PC-3 (cell line): ENCODE results near the gene N4BP2L2. TPM values are rescaled to one million over a fixed set of nuclear protein-coding genes. Genes with fewer than 3 reads are reported as not detected.

Experiments
- ATAC-seq: fragments of 200-7000 bp; cut with Tn5 transposase; 2 replicates; pipeline ENCODE4 v1.9.1; 2020; ENCODE audit warnings: mild to moderate bottlenecking, moderate library complexity
- BruUV-seq: library from RNA; stranded (reverse); fragments of 400-500 nt; replicated peaks from 2 replicates; lab custom pipeline; 2021; lab: Mats Ljungman, UMichigan
- CTCF ChIA-PET: fragments of 300-600 bp; sonication (Branson Sonifier 250); formaldehyde crosslinking; loops from one replicate; lab custom pipeline; 2022; ENCODE audit warnings: antibody characterized with exemption; lab: Charles Lee
- POLR2A ChIA-PET: fragments of 300-600 bp; sonication (Branson Sonifier 250); formaldehyde crosslinking; loops from one replicate; lab custom pipeline; 2022; ENCODE audit warnings: antibody characterized with exemption; ENCODE audit not compliant: unreplicated experiment; lab: Charles Lee
- DNase-seq: peaks from one replicate; pipeline ENCODE4 v3.0.0-alpha.2; 2015
- H2AFZ ChIP-seq: fragments of 300-600 bp; sonication (generic); 2 replicates; pipeline ENCODE4 v1.6.0; 2016; ENCODE audit warnings: antibody characterized with exemption, low read length
- H3F3A ChIP-seq: fragments of 300-600 bp; sonication (generic); one replicate; pipeline ENCODE4 v1.6.0; 2017; ENCODE audit warnings: antibody characterized with exemption, low read length, control low read depth, mild to moderate bottlenecking; ENCODE audit not compliant: unreplicated experiment
- H3K27ac ChIP-seq: fragments of 300-600 bp; sonication (generic); 2 replicates; pipeline ENCODE4 v1.5.1; 2016; ENCODE audit warnings: mild to moderate bottlenecking, low read length
- H3K27me3 ChIP-seq: fragments of 300-600 bp; sonication (generic); 2 replicates; pipeline ENCODE4 v1.6.1; 2016; ENCODE audit warnings: low read length, mixed read lengths
- H3K36me3 ChIP-seq: fragments of 300-600 bp; sonication (generic); 2 replicates; pipeline ENCODE4 v1.6.1; 2016; ENCODE audit warnings: low read depth, mixed run types, low read length, mixed read lengths
- H3K4me1 ChIP-seq: fragments of 300-600 bp; sonication (generic); 2 replicates; pipeline ENCODE4 v1.5.1; 2016; ENCODE audit warnings: low read length; ENCODE audit not compliant: insufficient read depth
- H3K4me2 ChIP-seq: fragments of 300-600 bp; sonication (generic); 2 replicates; pipeline ENCODE4 v1.6.0; 2016; ENCODE audit warnings: low read length
- H3K4me3 ChIP-seq: fragments of 300-600 bp; sonication (generic); 2 replicates; pipeline ENCODE4 v1.5.1; 2016; ENCODE audit warnings: mild to moderate bottlenecking, low read length, mixed read lengths
- H3K79me2 ChIP-seq: fragments of 300-600 bp; sonication (generic); 2 replicates; pipeline ENCODE4 v1.6.1; 2017; ENCODE audit warnings: low read length, mixed read lengths
- H3K9ac ChIP-seq: fragments of 300-600 bp; sonication (generic); 2 replicates; pipeline ENCODE4 v1.6.0; 2016; ENCODE audit warnings: mild to moderate bottlenecking, low read length
- H3K9me2 ChIP-seq: fragments of 300-600 bp; sonication (generic); replicated peaks from 2 replicates; pipeline ENCODE4 v1.6.1; 2016; ENCODE audit warnings: mixed run types, low read length, mixed read lengths
- H3K9me3 ChIP-seq: fragments of 300-600 bp; sonication (generic); 2 replicates; pipeline ENCODE4 v1.6.1; 2016; ENCODE audit warnings: low read length, mixed read lengths
- H4K20me1 ChIP-seq: fragments of 300-600 bp; sonication (generic); 2 replicates; pipeline ENCODE4 v1.6.1; 2016; ENCODE audit warnings: low read length, mixed read lengths
- CTCF ChIP-seq: fragments of 300-600 bp; sonication (generic); conservative IDR thresholded peaks from 2 replicates; pipeline ENCODE4 v1.5.1; 2017; ENCODE audit warnings: antibody characterized with exemption, low read depth, mild to moderate bottlenecking, low read length
- EZH2 ChIP-seq: fragments of 300-600 bp; sonication (generic); IDR thresholded peaks from one replicate; pipeline ENCODE4 v1.6.1; 2017; ENCODE audit warnings: antibody characterized with exemption, mild to moderate bottlenecking, low read length; ENCODE audit not compliant: unreplicated experiment
- EZH2phosphoT487 ChIP-seq: fragments of 300-600 bp; sonication (generic); IDR thresholded peaks from 2 replicates; pipeline ENCODE4 v1.6.1; 2018; ENCODE audit warnings: mild to moderate bottlenecking, antibody characterized with exemption, low read length, borderline replicate concordance
- intact Hi-C: fragments of 100-400 bp; cut with micrococcal nuclease; formaldehyde crosslinking; loops from 2 replicates; pipeline ENCODE4 v1.9.0; 2023
- total RNA-seq: library from RNA; depleted of rRNA; stranded (reverse); fragments of >200 nt; gene quantifications from 2 replicates; pipeline ENCODE4 v1.2.3, GENCODE V29; 2014

Gene N4BP2L2
- total RNA-seq, 1 experiment from 2014 or later: 51.4 TPM

DNA sequence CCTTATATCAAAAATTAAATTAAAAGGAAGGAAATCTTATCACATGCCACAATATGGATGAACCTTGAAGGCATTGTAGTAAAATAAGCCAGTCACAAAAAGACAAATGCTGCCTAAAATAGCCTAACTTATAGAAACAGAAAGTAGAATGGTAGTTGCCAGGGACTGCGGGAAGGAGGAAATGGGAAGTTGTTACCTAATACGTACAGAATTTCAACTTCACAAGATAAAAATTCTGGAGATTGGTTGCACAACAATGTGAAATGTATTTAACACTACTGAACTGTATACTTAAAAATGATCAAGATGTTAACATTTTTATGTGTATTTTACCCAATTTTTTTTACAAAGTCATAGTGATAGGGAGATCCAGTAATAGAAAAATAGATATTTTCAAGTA lies 10.2 kb upstream of the N4BP2L2 start:
- Histone ChIP-seq H3F3A (no peaks in the 10 kb centered on the region), H3K27ac (no peak overlapping the region), H4K20me1 (no peaks in the 10 kb centered on the region), H3K9me2 (no peaks in the 10 kb centered on the region), H3K27me3 (no peaks in the 10 kb centered on the region), H2AFZ (no peak overlapping the region), H3K9me3 (no peaks in the 10 kb centered on the region), H3K4me2 (no peak overlapping the region), H3K4me1 (no peaks in the 10 kb centered on the region), H3K9ac (no peak overlapping the region), H3K4me3 (no peak overlapping the region), H3K36me3 (no peaks in the 10 kb centered on the region), H3K79me2 (no peaks in the 10 kb centered on the region)
- BruUV-seq: no TSS peak
- TF ChIP-seq CTCF: no peak
- no peak for TF ChIP-seq EZH2phosphoT487
- no peak for TF ChIP-seq EZH2
- POLR2A ChIA-PET: no interaction called here
- intact Hi-C loops: no loop called here
- no peak for ATAC-seq
- CTCF ChIA-PET: no interaction called here
- DNase-seq: no peak

DNA sequence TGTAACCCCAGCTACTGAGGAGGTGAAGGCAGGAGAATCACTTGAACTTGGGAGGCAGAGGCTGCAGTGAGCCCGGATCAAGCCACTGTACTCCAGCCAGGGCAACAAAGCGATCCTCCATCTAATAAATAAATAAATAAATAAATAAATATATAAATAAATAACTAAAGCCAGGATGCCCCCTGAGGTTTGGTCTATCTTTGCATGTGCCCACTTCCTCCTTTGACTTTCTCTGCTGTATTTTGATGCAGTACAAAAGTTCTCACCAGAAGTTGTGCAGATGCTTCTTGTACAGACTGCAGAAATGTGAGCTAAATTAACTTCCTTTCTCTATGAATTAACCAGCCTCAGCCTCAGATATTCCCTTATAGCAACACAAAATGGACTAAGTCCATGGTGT lies 6.5 kb upstream of the N4BP2L2 start:
- TF ChIP-seq CTCF: no peak
- TF ChIP-seq EZH2: no peak
- TF ChIP-seq EZH2phosphoT487: no peak
- ATAC-seq: no peak
- H3K79me2 ChIP-seq: no peaks in the 10 kb centered on the region
- no peaks in the 10 kb centered on the region for H3F3A ChIP-seq
- DNase-seq: no peak
- no peaks in the 10 kb centered on the region for H4K20me1 ChIP-seq
- H3K4me3 ChIP-seq: no peak overlapping the region
- intact Hi-C loops: no loop called here
- no peaks in the 10 kb centered on the region for H3K9me2 ChIP-seq
- no peak overlapping the region for H3K4me2 ChIP-seq
- no peak overlapping the region for H3K9ac ChIP-seq
- no peaks in the 10 kb centered on the region for H3K36me3 ChIP-seq
- H3K4me1 ChIP-seq: no peaks in the 10 kb centered on the region
- no peak overlapping the region for H2AFZ ChIP-seq
- no peaks in the 10 kb centered on the region for H3K9me3 ChIP-seq
- no peaks in the 10 kb centered on the region for H3K27me3 ChIP-seq
- no TSS peak for BruUV-seq
- CTCF ChIA-PET: no interaction called here
- H3K27ac ChIP-seq: no peak overlapping the region
- POLR2A ChIA-PET: no interaction called here

- Histone ChIP-seq H3K9me2 (no peaks in the 10 kb centered on the region), H3K79me2 (peaks cover 14% of the 10 kb centered on the region), H3K4me2 (no peak overlapping the region), H3K9ac (no peak overlapping the region), H3K4me3 (no peak overlapping the region), H3K36me3 (no peaks in the 10 kb centered on the region), H3F3A (no peaks in the 10 kb centered on the region), H3K4me1 (no peaks in the 10 kb centered on the region; the same call in 1 of the 2 replicates), H3K9me3 (no peaks in the 10 kb centered on the region), H3K27ac (no peak overlapping the region), H3K27me3 (no peaks in the 10 kb centered on the region), H4K20me1 (no peaks in the 10 kb centered on the region), H2AFZ (no peak overlapping the region)
- ChIA-PET POLR2A (no interaction called here), CTCF (no interaction called here)
- intact Hi-C loops: no loop called here
- no peak for DNase-seq
- BruUV-seq: no TSS peak
- no peak for ATAC-seq
- TF ChIP-seq EZH2phosphoT487 (no peak), EZH2 (no peak), CTCF (no peak)
These were observed 3.6 kb upstream of the N4BP2L2 start for GRCh38 chr13:32542221-32542620.
